Measurements from ENCODE around the gene CCDC112.
"Not testable (repeated sequence)": the region's sequence is repeated elsewhere in the genome, so short reads cannot be mapped to it uniquely, and the experiment has no call there.

Gene CCDC112

GRCh38 chr5:115296124-115297022 is at the start of gene CCDC112:
CCDC112 (minus strand) TSS chr5:115296654; CDS start chr5:115296543, 111 bp downstream.
- peak; percentile 82 for DNase-seq

- DNase-seq, result no peak
Observed at GRCh38 chr5:115345344-115345743, 48.9 kb upstream of the CCDC112 start.

- DNase-seq, result peak; percentile 38
Observed at GRCh38 chr5:115343855-115344254, 47.4 kb upstream of the CCDC112 start.

GRCh38 chr5:115342590-115343377 is 46.3 kb upstream of the CCDC112 start:
- DNase-seq, result no peak

- no peak for DNase-seq
Observed at GRCh38 chr5:115341745-115342144, 45.3 kb upstream of the CCDC112 start.

GRCh38 chr5:115338851-115339250 is 42.4 kb upstream of the CCDC112 start:
- no peak for DNase-seq

GRCh38 chr5:115337882-115338281 is 41.4 kb upstream of the CCDC112 start:
- DNase-seq, result no peak

GRCh38 chr5:115336964-115337363 is 40.5 kb upstream of the CCDC112 start:
- no peak for DNase-seq

GRCh38 chr5:115336201-115336720 is 39.8 kb upstream of the CCDC112 start:
- DNase-seq, result no peak

GRCh38 chr5:115335301-115335700 is 38.8 kb upstream of the CCDC112 start:
- DNase-seq, result no peak

GRCh38 chr5:115333164-115333563 is 36.7 kb upstream of the CCDC112 start:
- DNase-seq, result no peak

GRCh38 chr5:115330830-115331229 is 34.4 kb upstream of the CCDC112 start:
- peak; percentile 31 for DNase-seq

- DNase-seq, result no peak
Observed at GRCh38 chr5:115329475-115329874, 33.0 kb upstream of the CCDC112 start.

GRCh38 chr5:115328617-115329274 is 32.3 kb upstream of the CCDC112 start:
- DNase-seq, result not testable (repeated sequence)

GRCh38 chr5:115325296-115325959 is 29.0 kb upstream of the CCDC112 start:
- DNase-seq, result no peak

GRCh38 chr5:115324021-115324420 is 27.6 kb upstream of the CCDC112 start:
- DNase-seq, result no peak

- DNase-seq, result no peak
Observed at GRCh38 chr5:115322729-115323128, 26.3 kb upstream of the CCDC112 start.

- no peak for DNase-seq
Observed at GRCh38 chr5:115321309-115321708, 24.9 kb upstream of the CCDC112 start.

GRCh38 chr5:115320515-115320914 is 24.1 kb upstream of the CCDC112 start:
- no peak for DNase-seq

- no peak for DNase-seq
Observed at GRCh38 chr5:115320006-115320405, 23.6 kb upstream of the CCDC112 start.

GRCh38 chr5:115319007-115319406 is 22.6 kb upstream of the CCDC112 start:
- no peak for DNase-seq

- no peak for DNase-seq
Observed at GRCh38 chr5:115317736-115318135, 21.3 kb upstream of the CCDC112 start.

GRCh38 chr5:115317320-115317719 is 20.9 kb upstream of the CCDC112 start:
- DNase-seq, result no peak

All from suppressor macrophage treated with lipopolysaccharide for 4 hours (primary cell).